Ectodermal cell (in vitro differentiated cells): Measurements from ENCODE around the gene NIPSNAP3A.

ENCODE experiments used
- H3K27ac ChIP-seq: 2 replicates; pipeline ENCODE4 v1.7.0; 2013; ENCODE audit warnings: mild to moderate bottlenecking, low read depth, low read length; ENCODE audit not compliant: insufficient read depth, poor library complexity, severe bottlenecking
- H3K27me3 ChIP-seq: 2 replicates; pipeline ENCODE4 v1.7.0; 2013; ENCODE audit warnings: mild to moderate bottlenecking, low read length; ENCODE audit not compliant: insufficient read depth, control insufficient read depth, poor library complexity, severe bottlenecking
- H3K36me3 ChIP-seq: one replicate; pipeline ENCODE4 v1.7.0; 2013; ENCODE audit warnings: low read length; ENCODE audit not compliant: control insufficient read depth, insufficient read depth
- H3K4me1 ChIP-seq: one replicate; pipeline ENCODE4 v1.7.0; 2013; ENCODE audit warnings: low read length; ENCODE audit not compliant: control insufficient read depth, insufficient read depth
- H3K4me3 ChIP-seq: 2 replicates; pipeline ENCODE4 v1.7.0; 2013; ENCODE audit warnings: low read depth, low read length, control low read depth; ENCODE audit not compliant: insufficient read depth
- H3K9me3 ChIP-seq: 2 replicates; pipeline ENCODE4 v1.7.0; 2013; ENCODE audit warnings: mild to moderate bottlenecking, low read length, moderate library complexity; ENCODE audit not compliant: control insufficient read depth
- WGBS, 2 experiments: methylation state at CpG; one replicate each; pipeline ENCODE4 v1.1.7; 2013; ENCODE audit warnings: missing lambda C conversion rate in 2 of 2; 5-methylcytosine and 5-hydroxymethylcytosine counted together

NIPSNAP3A gene

DNA sequence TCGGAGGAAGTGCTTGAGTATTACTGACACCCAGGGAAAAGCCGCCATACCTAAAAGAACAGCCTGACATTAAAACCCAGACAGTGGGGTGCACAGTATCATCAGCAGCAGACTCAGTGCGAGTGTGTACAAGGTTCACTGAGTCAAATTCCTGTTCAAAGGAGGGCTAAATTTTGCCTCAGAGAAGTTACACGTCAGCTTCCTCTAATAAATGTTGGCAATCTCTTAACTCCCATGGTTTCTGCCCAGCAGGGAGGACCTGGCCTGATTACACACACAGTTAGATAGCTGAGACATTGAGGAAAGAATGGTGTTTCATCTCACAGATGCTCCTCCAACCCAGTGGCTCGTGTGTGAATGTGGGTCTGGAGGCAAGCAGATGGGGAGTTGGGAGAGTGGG is 54.6 kb downstream of the NIPSNAP3A start:
- Histone ChIP-seq H3K27ac (no peak overlapping the region), H3K27me3 (no peaks in the 10 kb centered on the region), H3K36me3 (peaks cover 14% of the 10 kb centered on the region), H3K4me1 (no peaks in the 10 kb centered on the region), H3K4me3 (no peak overlapping the region), H3K9me3 (no peaks in the 10 kb centered on the region)
- 89 to 92% methylated on average over 5 of the region's 5 CpGs for WGBS, 2 experiments

DNA sequence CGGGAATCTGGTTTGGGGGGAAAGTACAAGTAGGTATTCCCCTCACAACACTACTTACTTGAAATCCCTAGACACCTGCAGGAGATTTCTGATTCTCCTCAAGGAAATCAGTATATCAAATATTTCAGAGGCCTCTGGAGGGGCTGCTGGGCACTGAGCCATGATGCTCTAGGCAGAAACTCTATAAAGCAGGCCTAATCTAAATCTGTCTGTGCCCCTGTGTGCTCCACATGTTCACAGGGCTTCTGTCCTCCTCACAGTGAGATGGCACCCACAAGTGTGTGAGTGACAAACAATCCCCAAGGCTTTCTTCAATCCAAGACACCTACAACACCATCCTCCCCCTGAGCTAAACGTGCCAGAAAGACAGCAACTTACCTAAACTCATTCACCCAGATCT is 55.4 kb downstream of the NIPSNAP3A start:
- Histone ChIP-seq H3K4me1 (no peaks in the 10 kb centered on the region), H3K4me3 (no peak overlapping the region), H3K27me3 (no peaks in the 10 kb centered on the region), H3K27ac (no peak overlapping the region), H3K9me3 (no peaks in the 10 kb centered on the region), H3K36me3 (peaks cover 14% of the 10 kb centered on the region)
- 86 to 89% methylated on average over 2 of the region's 2 CpGs for WGBS, 2 experiments

DNA sequence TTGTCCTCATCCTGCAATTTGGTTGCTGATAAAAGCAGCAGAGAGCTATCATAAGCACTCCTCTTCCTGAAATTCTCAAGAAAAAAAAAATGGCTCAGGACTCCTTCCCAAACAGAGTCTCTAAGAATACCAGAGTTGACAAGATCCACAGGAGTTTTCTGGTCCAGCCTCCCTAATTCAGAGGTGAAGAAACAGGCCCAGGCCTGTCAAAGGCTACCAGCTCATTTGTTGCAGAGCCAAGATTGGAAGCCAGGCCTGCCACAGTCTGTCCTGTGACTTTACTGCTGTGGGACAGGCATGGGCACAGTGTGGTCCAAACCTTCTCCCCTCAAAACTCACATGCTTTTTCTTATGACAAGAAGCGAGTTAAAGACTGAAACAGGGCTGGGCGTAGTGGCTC is 58.0 kb downstream of the NIPSNAP3A start:
- H3K4me1 ChIP-seq: no peaks in the 10 kb centered on the region
- 86 to 95% methylated on average over 2 of the region's 2 CpGs for WGBS, 2 experiments
- H3K27ac ChIP-seq: no peak overlapping the region
- H3K27me3 ChIP-seq: no peaks in the 10 kb centered on the region
- H3K36me3 ChIP-seq: peaks cover 9% of the 10 kb centered on the region
- no peaks in the 10 kb centered on the region for H3K9me3 ChIP-seq
- no peak overlapping the region for H3K4me3 ChIP-seq

DNA sequence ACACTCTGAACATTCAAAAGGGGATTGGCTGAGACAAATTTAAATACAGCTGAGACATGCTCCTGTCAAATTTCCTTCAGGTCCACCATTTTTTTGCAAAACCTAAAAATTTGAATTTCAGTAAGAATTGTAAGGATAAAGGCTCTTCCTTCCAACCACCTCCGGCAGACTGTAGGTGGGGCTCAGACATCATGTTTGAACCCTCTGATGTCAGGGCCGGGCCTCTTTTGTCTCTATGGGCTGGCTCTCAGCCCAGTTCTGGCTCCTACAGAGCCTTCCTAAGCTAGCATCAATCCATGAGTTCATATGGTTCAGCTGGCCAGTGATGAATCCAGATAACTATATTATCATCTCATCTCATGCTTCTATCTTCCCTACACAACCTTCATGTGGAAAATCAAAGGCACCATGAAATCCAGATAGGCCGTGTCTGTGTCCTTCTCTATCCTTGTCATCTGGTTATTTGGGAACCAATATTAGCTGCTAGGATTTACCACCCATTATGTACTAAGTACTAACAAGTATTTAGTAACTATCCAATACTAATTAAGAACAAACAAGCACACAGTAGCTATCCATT is 60.6 kb downstream of the NIPSNAP3A start:
- H3K36me3 ChIP-seq: peaks cover 3% of the 10 kb centered on the region
- H3K4me1 ChIP-seq: no peaks in the 10 kb centered on the region
- WGBS, 2 experiments: 82 to 92% methylated on average over 3 of the region's 3 CpGs
- H3K27ac ChIP-seq: no peak overlapping the region
- H3K9me3 ChIP-seq: no peaks in the 10 kb centered on the region
- no peaks in the 10 kb centered on the region for H3K27me3 ChIP-seq
- no peak overlapping the region for H3K4me3 ChIP-seq
